ENCODE results near the gene FXYD2. TPM values are rescaled to one million over a fixed set of nuclear protein-coding genes. Genes with fewer than 3 reads are reported as not detected.

Gene FXYD2
- total RNA-seq, 1 donor from 2014 or later = not detected

DNA sequence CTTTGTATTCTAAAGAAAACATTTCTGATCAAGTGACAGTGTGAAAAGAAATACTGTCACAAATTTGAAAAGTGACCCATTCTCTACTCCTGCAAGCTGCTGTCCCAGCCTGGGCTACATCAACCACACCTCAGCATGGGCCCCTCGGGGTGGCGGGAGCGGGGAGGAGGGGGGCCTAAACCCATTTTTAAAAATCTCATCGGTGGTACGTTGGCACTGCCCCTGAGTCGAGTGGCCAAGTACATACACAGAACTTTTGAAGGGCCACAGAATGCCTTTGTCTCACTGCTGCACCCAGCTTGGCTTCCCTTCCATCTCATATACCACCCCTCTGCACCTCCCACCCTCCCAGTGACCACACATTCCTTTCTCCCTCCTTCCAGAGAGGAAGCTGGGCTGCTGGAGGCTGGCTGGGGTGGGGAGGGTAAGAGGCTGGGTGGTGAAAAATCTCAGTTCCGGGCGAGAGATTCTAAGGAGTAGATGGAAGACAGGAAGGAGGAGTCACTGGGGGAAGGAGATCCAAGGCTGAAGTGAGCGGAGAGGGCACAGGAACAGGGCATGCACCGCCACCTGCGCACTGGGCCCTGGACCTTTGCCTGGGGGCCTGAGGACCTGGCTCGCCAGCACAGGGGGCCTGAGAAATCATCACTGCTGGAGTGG lies 30.8 kb upstream of the FXYD2 start:
- Histone ChIP-seq H3K36me3 (ENCODE audit: control insufficient read depth, insufficient read depth, low read length) (no peaks in the 10 kb centered on the region), H3K27me3 (ENCODE audit: control insufficient read depth, insufficient read depth, low read length) (no peaks in the 10 kb centered on the region), H3K4me3 (ENCODE audit: low read depth, low read length) (no peak overlapping the region)
- TF ChIP-seq, protein P1, sequence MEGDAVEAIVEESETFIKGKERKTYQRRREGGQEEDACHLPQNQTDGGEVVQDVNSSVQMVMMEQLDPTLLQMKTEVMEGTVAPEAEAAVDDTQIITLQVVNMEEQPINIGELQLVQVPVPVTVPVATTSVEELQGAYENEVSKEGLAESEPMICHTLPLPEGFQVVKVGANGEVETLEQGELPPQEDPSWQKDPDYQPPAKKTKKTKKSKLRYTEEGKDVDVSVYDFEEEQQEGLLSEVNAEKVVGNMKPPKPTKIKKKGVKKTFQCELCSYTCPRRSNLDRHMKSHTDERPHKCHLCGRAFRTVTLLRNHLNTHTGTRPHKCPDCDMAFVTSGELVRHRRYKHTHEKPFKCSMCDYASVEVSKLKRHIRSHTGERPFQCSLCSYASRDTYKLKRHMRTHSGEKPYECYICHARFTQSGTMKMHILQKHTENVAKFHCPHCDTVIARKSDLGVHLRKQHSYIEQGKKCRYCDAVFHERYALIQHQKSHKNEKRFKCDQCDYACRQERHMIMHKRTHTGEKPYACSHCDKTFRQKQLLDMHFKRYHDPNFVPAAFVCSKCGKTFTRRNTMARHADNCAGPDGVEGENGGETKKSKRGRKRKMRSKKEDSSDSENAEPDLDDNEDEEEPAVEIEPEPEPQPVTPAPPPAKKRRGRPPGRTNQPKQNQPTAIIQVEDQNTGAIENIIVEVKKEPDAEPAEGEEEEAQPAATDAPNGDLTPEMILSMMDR (IDR thresholded peaks at IDR 0.05; ENCODE audit: insufficient read depth, low read length, severe bottlenecking) = no peak
- DNase-seq (ENCODE audit: low read depth) (no peak), FAIRE-seq (no peak)

DNA sequence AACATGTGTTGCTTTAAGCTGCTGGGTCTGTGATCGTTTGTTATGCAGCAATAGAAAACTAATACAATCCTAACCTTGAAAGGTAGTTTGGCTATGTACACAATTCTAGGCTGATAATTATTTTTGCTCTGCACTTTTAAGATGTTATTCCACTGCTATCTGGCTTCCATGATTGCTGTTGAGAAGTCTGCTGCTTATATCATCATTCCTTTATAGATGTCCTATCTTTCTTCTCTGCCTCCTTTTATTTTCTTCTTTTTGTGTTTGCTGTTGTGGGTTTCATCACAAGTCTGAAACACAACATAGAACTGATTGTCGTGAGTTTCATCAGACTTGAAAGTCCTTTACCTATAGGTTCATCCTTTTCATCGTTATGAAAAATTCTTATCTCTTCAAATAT lies 27.8 kb upstream of the FXYD2 start:
- Histone ChIP-seq H3K36me3 (ENCODE audit: control insufficient read depth, insufficient read depth, low read length) (no peaks in the 10 kb centered on the region), H3K4me3 (ENCODE audit: low read depth, low read length) (no peak overlapping the region), H3K27me3 (ENCODE audit: control insufficient read depth, insufficient read depth, low read length) (no peaks in the 10 kb centered on the region)
- DNase-seq (ENCODE audit: low read depth) (no peak), FAIRE-seq (no peak)
- TF ChIP-seq, protein P1 (IDR thresholded peaks at IDR 0.05; ENCODE audit: insufficient read depth, low read length, severe bottlenecking) = no peak

DNA sequence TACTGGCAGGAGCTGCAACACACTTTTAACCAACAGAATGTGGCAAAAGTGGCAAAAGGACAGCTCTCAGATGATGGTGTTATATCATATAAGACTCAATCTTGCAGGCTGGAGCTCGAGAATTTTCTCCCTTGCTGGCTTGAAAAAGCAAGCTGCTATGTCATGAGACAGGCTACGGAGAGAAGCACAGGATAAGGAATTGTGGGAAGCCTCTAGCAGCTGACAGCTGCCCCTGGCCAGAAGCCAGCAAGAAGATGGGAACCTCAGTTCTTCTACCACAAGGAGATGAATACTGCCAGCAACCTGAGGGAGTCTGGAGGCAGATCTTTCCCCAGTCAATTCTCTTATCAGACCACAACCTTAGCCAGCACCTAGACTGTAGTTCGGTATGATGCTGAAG lies 27.3 kb upstream of the FXYD2 start:
- Histone ChIP-seq H3K27me3 (ENCODE audit: control insufficient read depth, insufficient read depth, low read length) (no peaks in the 10 kb centered on the region), H3K36me3 (ENCODE audit: control insufficient read depth, insufficient read depth, low read length) (no peaks in the 10 kb centered on the region), H3K4me3 (ENCODE audit: low read depth, low read length) (no peak overlapping the region)
- no peak for FAIRE-seq
- TF ChIP-seq, protein P1 (IDR thresholded peaks at IDR 0.05; ENCODE audit: insufficient read depth, low read length, severe bottlenecking) = no peak
- no peak for DNase-seq (ENCODE audit: low read depth)

DNA sequence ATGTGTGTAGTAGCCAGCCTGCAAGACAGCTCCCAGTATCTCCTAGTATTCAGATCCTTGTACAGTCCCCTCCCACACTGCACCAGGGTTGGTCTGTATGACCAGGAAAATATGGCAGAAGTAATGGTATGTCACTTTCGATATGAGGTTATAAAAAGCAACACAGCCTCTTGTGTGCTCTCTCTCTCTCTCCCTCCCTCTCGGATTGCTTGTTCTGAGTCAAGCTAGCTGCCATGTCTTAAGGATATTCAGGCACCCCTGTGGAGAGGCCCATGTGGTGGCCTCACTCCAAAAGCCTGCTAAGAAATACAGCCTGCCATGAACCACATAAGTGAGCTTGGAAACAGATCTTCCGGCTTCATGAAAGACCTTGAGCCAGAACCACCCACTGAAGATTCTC lies 26.6 kb upstream of the FXYD2 start:
- no peak for DNase-seq (ENCODE audit: low read depth)
- Histone ChIP-seq H3K27me3 (ENCODE audit: control insufficient read depth, insufficient read depth, low read length) (no peaks in the 10 kb centered on the region), H3K36me3 (ENCODE audit: control insufficient read depth, insufficient read depth, low read length) (no peaks in the 10 kb centered on the region), H3K4me3 (ENCODE audit: low read depth, low read length) (no peak overlapping the region)
- no peak for FAIRE-seq
- TF ChIP-seq, protein P1 (IDR thresholded peaks at IDR 0.05; ENCODE audit: insufficient read depth, low read length, severe bottlenecking) = no peak

DNA sequence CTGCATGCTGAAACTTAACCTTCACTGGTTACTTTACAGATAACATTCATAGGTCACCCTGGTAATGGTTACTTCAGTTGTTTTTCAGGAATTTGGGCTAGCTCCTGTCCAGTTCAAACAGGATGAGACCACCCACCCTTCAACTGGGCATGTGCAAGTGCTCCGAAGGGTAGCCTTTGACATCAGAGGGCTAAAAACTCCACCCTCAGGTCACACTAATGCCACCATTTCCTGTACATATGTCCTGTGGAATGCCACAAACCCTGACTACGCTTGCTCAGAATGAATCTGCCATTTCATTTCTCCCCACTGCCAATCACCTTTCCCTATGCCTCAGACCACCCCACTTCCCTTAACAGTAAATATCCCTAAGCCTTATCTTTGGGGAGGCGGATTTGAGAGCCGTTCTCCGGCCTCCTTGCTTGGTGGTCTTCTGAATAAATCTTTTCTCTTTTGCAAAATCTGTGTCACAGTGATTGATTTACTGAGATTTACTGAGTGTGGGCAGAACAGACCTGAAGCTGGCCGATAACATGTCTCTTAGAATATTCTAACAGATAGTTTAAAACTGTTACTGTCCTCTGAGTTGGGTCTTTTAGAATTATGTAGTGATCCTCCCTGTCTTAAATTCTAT lies 25.4 kb upstream of the FXYD2 start:
- Histone ChIP-seq H3K4me3 (ENCODE audit: low read depth, low read length) (no peak overlapping the region), H3K27me3 (ENCODE audit: control insufficient read depth, insufficient read depth, low read length) (no peaks in the 10 kb centered on the region), H3K36me3 (ENCODE audit: control insufficient read depth, insufficient read depth, low read length) (no peaks in the 10 kb centered on the region)
- FAIRE-seq (no peak), DNase-seq (ENCODE audit: low read depth) (no peak)
- TF ChIP-seq, protein P1 (IDR thresholded peaks at IDR 0.05; ENCODE audit: insufficient read depth, low read length, severe bottlenecking) = no peak
